Esophagus muscularis mucosa (tissue), 3 donors: ENCODE measurements around the gene NEURL1B.

Experiments
- CTCF ChIP-seq, 3 experiments: fragments of 200-600 bp in 2 of 3; fragments of 450-650 bp in 1 of 3; sonication (generic) in 2 of 3; IDR thresholded peaks; one replicate each; pipeline ENCODE4 v1.5.1; 2017 to 2019; ENCODE audit warnings: antibody characterized with exemption in 3 of 3, mild to moderate bottlenecking in 2 of 3, moderate library complexity in 1 of 3
- EP300 ChIP-seq: sonication (generic); formaldehyde crosslinking; IDR thresholded peaks from one replicate; pipeline ENCODE4 v1.6.1; 2017; ENCODE audit warnings: antibody characterized with exemption

- TF ChIP-seq EP300 (no peak), CTCF (IDR thresholded peaks at IDR 0.05) (no peak)
Measured at GRCh38 chr5:172730981-172731679, 90.1 kb downstream of the NEURL1B start.
